IPS DF 19.7 (cell line): Measurements from ENCODE around the gene CEPT1.

Experiments
- DNase-seq: peaks from one replicate; pipeline ENCODE4 v3.0.0-alpha.2; 2013; ENCODE audit warnings: low read depth, low spot score

The CEPT1 gene

DNA sequence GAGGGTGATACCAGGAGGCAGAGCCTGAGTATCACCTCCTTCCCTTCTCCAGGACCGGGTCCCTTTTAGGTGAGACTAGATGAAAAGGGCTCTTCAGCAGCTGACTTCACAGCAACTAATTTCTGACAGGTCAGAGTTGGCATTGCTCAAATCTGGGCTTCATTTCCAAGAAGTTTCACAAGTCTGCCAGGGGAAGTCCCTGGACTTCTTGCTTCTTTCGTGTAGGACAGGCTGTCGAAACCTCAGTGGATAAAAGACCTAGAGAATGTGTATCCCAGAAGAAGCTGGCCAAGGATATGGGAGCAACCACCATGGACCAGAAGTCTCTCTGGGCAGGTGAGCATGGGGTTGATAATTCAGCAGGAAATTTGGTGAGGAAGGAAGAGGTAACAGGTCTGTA, 87.4 kb downstream of the CEPT1 start, which contains the start of gene CHI3L2:
TSS of gene CHI3L2 (plus strand) at position 280 of the 400 bp plus-strand sequence. CDS start at position 297, 17 bp downstream.
- no peak for DNase-seq

DNA sequence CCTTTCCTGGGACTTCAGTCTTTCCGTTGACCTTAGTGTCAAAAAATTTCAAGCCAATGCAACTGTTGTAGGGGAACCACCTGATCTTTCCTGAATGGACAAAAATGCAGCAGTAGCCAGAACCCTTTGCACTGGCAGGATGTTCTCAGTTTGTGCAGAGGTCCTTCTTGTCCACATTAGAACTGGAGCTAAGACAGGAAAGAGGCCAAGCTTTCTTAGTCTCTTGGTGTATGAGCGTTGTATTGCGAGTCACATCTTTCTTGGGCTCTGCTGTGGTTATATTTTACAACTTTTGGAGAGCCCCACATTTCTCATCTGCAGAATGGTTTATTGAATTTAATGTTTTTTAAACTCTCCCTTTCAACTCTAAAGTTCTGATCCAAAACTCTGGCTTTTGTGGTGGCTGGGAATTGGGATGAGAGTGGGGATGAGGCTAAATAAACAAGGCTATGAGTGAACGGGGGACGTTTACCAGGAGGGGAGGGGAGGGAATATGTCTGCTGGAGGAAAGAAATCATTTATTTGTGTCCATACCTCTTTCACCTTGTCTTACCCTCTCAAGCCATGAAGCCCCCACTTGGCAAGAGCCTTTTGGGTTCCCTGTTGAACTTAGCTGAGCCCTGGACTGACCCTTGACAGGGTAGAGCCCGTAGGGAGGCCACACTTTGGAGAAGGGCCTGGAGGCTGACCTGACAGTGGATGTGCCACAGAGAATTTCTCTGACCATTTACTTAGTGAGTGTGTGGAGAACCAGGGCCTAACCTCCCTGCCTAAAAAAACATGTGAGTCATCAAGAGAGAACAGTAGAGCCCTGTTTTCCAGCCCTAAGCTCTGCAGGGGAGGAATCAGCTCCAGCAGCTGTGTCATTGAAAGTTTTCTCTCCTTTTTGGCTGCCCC, 88.1 kb downstream of the CEPT1 start:
- no peak for DNase-seq

DNA sequence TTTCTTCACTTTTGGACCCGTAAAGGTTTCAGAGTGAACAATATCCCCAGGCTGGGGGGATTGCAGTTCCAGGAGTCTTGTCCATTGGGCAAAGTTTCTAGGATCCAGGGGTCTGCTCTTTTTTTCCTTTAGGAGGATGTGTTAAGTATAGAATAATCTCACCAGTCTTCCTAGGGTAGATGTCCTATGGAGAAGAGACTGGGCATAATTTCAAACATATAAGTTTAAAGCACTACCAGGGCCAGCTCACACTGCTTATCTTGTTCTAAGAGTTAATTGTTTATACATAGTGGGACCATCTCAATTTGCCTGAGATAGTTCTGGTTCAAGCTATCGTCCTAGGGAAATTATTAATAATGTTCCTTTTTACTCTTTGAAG, 88.7 kb downstream of the CEPT1 start:
- no peak for DNase-seq

DNA sequence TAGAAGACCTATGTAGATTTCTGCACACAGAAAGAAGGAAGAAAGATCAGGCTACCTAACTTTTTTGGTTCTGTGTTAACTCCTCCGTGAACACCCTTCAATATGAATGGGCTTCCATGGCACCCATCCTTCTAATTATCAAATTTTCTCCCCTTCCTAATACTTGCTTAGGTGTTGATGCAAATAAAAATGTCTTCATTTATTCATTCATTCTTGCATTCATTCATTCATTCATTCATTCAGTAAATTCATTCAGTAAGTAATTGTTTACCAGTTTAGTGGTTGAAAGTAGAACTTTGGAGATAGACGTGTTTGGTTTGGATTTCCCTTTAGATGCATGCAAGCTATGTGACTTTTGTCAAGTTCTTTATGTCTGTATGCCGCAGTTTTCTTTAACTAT, 92.1 kb downstream of the CEPT1 start:
- no peak for DNase-seq

DNA sequence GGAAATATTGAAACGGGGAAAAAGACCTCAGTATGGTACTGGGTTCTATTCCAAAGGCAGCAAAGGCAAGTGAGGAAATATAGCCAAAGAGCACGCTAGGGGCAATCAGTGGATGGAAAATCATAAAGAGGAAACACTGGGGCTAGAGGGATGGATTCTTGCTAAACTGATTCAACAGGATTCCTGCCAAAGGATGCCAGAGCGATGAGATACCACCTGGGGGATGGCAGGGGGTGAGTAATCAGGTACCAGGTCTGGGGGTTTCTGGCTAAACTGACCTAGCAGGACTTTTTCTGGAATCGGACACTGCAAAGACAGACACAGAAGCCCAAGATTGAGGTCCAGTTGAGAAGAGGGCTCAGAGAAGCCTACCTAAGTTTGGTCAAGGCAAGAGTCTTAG, 94.2 kb downstream of the CEPT1 start:
- no peak for DNase-seq
